HG02943 (cell line): ENCODE measurements around the gene ZNF574.
"Not testable (repeated sequence)": the region's sequence is repeated elsewhere in the genome, so short reads cannot be mapped to it uniquely, and the experiment has no call there.

Experiments
- ATAC-seq: cut with Tn5 transposase; IDR thresholded peaks from one replicate; pipeline ENCODE4 v1.9.1; 2021; ENCODE audit warnings: mild to moderate bottlenecking, low read depth, moderate library complexity; ENCODE audit not compliant: unreplicated experiment

ZNF574 gene, protein sequence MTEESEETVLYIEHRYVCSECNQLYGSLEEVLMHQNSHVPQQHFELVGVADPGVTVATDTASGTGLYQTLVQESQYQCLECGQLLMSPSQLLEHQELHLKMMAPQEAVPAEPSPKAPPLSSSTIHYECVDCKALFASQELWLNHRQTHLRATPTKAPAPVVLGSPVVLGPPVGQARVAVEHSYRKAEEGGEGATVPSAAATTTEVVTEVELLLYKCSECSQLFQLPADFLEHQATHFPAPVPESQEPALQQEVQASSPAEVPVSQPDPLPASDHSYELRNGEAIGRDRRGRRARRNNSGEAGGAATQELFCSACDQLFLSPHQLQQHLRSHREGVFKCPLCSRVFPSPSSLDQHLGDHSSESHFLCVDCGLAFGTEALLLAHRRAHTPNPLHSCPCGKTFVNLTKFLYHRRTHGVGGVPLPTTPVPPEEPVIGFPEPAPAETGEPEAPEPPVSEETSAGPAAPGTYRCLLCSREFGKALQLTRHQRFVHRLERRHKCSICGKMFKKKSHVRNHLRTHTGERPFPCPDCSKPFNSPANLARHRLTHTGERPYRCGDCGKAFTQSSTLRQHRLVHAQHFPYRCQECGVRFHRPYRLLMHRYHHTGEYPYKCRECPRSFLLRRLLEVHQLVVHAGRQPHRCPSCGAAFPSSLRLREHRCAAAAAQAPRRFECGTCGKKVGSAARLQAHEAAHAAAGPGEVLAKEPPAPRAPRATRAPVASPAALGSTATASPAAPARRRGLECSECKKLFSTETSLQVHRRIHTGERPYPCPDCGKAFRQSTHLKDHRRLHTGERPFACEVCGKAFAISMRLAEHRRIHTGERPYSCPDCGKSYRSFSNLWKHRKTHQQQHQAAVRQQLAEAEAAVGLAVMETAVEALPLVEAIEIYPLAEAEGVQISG

DNA sequence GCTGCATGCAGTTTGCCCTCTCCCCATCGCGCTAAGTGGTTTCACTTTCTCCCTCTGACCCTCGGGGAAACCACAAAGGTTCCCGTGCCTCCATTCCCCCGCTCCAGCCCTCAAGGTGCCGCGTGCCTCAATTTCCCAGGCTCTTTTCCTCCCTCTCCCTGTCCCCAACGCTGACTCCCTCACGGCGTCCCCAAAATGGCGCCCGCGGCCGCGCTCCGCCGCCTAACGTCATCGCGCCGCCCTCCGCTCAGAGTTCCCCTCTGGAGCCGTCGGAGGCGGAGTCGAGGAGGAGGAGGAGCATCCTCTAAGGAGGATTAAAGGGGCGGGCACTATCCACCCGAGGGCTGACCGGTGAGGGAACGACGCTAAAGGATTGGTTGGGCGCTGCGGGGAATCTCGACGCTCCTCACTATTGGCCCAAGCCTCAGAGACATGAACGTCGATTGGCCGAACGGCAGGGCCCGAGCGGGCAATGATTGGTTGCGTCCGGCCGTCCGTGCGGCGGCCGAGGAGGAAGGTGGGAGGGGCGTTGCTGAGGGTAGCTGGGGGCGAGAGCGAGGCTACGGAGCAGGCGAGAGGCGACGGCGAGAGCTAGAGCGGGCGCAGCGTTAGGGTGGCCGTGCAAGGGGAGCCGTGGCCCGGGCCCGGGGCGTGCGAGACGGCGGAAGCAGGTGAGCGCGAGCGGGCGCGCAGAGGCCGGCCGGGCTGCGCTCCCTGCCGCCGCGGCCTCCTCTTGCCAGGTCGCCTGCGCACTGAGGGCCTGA lies at the start of gene ZNF574:
Gene ZNF574 (plus strand): TSS at position 551 of the 764 bp plus-strand sequence. CDS start 2,441 bp downstream, outside the sequence.
- ATAC-seq: peak; percentile 94

DNA sequence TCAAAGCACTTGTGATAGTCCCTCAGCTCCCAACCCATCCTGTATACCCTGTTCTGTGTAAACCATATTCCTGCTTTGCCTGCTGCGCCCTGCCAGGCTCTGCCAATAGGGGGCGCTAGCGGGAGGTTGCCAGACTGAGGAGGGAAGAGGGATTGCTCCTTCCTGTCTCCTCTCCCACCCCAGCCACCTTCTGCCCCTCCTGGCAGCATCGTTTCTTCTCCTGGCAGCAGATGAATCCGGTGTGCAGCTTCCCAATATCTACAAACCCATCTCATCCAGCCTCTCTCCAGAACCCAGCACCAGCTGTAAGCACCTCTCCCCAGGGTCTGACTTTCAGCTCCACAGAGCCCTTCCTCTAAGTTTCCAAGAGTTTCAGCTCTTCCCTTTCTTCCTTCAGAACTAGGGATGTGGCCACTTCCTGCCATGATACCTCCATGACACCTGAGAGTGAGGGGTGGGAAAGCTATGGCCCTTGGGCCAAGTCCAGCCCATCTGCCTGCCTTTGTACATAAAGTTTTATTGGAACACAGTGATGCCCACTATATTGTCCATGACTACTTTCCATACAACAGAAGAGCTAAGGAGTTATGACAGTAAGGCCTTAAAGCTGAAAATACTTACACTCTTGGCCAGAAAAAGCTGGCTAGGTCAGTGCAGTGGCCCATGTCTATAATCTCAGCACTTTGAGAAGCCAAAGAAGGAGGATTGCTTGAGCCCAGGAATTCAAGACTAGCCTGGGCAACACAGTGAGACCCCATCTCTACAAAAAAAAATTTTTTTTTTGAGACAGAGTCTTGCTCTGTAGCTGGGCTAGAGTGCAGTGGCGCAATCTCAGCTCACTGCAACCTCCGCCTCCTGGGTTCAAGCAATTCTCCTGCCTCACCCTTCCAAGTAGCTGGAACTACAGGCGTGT lies 47.4 kb upstream of the ZNF574 start:
- ATAC-seq: no peak

DNA sequence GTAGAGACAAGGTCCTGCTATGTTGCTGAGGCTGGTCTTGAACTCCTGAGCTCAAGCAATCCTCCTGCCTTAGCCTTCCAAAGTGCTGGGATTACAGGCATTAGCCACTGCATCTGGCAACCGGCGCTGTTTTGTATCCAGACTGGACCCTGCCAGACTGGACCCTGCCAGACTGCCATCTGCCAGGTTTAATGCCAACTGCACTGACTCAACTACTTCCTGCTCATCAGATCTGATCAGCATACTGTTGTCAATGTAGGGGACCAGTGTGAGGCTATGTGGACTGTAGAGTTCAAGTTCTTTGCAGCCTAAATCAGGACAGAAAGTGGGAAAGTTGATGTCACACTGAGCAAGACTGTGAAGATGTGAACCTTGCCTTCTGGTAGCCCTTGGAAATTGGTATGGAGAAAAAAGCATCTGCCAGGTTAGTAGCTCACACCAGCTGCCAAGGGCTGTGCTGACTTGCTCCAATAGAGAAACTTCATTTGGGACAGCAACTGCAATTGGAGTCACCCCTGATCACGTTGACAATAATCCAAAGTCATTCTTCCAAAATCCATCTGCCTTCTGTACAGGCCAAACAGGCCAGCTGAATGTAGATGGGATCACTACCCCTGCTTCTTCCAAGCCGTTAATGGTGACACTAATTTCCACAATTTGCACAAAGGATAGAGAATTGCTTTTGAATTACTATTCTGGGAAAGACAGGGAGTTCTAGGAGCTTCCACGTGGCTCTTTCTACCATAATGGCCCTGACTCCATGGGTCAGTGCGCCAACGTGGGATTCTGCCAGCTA lies 45.1 kb upstream of the ZNF574 start:
- ATAC-seq: no peak

DNA sequence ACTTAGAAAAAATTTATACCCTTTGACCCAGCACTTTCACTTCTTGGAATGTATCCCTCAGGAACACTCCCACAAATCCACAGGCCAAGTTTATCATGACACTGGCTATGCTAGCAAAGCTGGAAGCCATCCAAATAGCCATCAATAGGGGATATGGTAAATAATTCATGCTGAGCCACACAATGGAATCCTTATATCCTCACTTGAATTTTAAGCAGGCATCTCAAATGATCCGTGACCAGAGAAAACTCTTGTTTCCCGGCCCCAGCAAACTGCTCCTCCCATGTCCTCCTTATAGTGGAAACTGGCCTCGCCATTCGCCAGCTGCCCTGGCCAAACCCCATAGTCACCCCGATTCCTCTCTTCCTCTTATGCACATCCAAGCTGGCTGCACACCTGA lies 43.5 kb upstream of the ZNF574 start:
- ATAC-seq: no peak

DNA sequence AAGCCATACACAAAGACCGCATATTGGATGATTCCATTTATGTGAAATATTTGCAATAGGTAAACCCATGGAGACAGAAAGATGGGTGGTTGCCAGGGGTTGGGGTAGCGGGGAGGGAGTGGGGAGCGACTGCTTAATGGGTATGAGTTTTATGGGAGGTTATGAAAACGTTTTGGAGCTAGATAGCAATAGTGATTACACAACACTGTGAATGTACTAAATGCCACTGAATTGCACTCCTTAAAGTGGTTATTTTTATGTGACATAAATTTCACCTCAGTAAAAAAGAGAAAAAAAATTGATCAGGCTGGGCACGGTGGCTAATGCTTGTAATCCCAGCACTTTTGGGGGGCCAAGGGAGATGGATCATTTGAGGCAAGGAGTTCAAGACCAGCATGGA lies 42.6 kb upstream of the ZNF574 start:
- ATAC-seq: no peak

DNA sequence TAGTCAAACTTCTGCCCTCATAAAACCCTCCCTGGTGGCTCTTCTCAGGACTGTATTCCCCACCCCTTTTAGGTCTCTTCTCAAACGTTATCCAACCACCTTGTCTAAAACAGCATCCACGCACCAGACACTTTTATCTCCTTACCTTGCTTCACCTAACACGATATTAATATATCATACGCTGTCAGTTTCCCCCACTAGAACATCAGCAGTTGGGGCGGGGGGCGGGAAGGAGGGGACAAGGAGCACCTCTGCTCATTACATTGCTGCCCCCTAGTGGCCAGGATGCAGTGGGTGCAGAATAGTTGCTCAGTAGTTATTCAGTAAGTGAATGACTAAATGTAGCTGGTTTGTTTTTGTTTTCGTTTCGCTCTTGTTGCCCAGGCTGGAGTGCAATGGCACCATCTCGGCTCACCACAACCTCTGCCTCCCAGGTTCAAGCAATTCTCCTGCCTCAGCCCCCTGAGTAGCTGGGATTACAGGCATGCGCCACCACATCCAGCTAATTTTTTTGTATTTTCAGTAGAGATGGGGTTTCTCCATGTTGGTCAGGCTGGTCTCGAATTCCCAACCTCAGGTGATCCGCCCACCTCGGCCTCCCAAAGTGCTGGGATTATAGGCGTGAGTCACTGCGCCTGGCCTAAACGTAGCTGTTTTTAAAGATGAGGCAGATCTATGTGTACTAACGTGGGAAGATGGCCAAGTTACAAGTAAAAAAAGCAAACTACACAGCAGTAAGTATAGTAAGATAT lies 41.1 kb upstream of the ZNF574 start:
- not testable (repeated sequence) for ATAC-seq

DNA sequence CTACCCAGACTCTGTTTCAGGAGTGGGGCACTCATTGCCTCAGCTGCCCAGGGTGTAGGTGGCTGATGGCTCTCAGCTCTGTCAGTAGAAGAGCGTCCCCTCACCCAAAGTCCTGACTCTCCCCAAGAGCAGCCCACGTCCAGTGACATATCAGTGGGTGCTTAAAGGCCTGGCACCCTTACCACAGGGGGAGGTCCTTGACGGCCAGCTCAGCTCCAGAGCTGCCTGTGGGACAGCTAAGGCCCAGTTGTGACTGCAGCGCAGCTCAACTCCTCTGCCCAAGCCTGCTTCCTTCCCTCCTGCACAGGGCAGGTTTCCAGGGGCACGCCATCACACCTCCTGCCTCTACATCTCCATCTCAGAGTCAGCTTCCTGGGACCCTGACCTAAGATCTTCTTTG lies 38.3 kb upstream of the ZNF574 start:
- ATAC-seq: no peak

DNA sequence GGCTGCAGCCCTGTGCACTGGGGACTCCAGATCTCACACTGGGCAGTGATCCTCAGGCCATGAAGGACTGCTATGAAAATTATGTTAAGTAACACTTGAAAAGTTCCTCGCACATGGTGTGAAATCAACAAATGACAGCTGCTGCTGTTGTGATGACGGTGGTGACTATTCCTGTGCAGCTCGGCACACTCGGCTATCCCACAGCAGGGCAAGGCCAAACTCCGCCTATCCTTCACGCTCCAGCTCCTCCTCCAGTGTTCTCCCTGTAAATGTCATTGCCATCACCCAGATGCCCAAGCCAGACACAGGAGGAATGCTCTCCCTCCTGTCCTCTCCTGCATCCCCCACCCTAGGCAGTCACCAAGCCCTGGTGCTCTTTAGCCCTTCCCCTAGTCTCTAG lies 37.3 kb upstream of the ZNF574 start:
- ATAC-seq: no peak

DNA sequence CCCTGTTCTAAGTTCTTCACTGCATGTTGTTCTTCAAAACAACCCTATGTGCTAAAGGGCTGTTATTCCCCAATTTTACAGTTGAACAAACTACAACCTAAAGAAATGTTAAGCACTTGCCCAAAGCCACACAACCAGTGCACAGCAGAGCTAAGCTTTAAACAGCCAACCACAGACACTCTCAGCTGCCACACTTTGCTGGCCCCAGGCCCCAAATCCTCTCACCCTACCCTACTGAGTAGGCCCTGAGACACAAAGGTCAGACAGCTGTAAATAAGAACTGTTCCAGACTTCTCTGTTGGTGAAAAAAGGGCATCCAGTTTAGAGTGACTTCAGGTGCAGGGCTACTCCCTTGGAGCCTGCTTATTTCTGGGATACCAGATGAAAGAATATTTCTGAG lies 35.9 kb upstream of the ZNF574 start:
- no peak for ATAC-seq

DNA sequence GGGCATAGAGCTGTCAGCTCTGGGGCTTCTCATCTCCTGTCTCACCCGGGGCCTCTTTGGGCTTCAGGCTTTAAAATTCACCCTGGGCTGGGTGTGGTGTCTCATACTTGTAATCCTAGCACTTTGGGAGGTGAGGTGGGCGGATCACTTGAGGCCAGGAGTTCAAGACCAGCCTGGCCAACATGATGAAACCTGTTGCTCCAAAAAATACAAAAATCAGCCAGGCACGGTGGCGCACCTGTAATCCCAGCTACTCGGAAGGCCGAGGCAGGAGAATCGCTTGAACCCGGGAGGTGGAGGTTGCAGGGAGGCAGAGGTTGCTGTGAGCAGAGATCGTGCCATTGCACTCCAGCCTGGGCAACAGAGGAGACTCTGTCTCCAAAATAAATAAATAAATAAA lies 35.5 kb upstream of the ZNF574 start:
- not testable (repeated sequence) for ATAC-seq

DNA sequence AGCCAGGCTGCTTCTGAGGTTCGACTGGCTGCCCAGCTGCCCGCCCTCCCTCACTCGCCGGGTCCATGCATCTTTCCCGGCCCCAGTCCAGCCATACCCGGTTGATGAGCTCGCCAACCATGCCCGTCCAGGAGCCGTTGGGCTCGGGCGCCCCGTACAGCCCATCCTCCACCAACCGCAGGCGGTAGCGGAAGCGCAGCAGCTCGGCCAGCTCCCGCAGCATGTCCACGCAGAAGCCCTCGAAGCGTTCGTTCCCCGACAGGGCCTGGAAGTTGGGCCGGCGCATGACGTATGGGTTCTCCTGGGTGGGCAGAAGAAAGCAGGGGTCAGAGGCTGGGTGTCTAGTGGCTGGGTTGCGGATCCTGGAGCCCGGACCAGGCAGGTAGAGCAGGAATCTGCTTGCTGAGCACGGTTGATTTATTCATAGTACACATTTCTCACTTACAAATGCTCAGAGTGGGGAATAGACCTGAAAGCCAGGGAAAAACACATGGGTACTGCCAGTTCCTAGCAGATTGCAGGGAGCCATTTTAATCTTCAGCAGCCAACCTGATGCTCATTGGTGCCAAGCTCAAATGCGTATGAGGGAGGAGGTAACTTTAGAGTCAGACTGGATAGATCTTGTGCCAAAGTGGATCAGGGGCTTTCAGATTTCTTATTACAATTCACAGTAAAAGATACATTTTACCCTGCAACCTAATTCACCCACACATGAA lies 33.4 kb upstream of the ZNF574 start:
- no peak for ATAC-seq

DNA sequence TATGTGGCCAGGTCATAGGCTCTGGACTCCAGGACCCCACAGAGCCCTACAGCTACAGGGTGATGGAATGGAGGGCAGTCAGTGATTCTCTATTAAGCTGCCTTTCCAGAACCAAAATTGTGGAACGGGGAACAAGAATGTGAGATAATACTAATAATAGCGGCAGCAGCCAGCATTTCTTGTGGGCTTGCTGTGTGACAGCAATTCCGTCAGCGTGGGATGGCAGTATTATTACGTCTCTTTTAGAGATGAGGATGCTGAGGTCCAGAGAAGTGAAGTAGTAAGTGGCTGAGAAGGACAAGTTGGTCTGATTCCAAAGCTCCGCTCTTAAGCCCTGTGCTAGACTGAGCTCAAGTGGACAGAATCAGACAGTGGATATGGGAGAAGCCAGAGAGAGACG lies 30.4 kb upstream of the ZNF574 start:
- no peak for ATAC-seq

DNA sequence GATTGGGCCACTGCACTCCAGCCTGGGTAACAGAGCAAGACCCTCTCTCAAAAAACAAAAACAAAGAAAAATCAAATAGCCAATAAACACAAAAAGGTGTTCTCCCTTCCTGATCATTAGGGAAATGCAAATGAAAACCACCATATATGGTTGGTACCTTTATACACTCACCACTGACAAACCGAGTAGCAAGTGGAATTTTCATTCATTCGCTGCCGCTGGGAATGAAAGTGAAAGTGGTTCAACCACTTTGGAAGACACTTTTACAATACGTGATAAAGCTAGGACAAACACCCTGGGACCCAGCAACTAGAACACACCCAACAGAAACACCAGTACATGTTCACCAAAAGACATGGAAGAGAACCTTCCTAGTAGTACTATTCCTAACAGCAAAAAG lies 27.0 kb upstream of the ZNF574 start:
- ATAC-seq: no peak

DNA sequence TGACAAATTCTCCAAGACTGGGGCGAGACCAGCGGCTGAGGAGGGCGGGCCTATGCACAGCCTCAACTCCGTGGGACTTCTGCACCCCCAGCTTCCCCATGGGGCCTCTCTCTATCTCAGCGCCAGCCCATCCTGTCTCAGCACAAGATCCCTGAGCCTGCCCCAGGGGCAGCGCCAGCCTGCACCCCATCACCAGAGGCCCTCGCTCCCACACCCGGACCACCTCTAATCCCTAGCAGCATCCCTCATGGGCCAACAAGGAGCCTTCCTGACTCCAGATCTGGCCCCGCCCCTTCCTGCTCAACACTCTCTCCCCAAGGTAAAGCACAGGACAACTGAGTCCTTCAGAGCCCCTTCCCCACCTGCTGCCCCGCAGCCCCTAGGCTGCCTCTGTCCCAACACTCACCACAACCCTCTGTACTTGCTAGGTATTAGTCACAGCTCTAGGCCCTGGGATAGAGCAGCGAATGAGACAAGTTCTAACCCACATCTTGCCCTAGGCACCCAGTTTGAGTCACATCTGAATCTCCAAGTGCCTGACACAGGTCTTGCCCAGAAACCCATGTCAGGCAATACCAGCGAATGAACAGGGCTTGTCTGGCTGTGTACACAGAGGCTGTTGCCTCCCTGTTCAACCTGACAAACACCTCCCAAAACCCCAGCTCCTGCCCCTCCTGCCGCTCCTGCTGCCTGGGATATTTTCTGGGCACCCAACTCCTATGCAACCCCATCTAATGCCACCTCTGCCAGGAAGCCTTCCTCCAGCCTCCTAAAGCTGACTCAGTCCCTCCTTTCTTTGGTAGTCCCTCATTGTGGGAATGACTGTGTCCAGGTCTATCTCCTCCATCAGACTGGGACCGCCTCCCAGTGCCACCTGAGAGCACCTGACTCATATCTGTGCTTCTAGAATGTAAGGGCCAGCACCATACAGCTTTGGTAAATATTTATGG lies 24.5 kb upstream of the ZNF574 start:
- ATAC-seq: no peak

DNA sequence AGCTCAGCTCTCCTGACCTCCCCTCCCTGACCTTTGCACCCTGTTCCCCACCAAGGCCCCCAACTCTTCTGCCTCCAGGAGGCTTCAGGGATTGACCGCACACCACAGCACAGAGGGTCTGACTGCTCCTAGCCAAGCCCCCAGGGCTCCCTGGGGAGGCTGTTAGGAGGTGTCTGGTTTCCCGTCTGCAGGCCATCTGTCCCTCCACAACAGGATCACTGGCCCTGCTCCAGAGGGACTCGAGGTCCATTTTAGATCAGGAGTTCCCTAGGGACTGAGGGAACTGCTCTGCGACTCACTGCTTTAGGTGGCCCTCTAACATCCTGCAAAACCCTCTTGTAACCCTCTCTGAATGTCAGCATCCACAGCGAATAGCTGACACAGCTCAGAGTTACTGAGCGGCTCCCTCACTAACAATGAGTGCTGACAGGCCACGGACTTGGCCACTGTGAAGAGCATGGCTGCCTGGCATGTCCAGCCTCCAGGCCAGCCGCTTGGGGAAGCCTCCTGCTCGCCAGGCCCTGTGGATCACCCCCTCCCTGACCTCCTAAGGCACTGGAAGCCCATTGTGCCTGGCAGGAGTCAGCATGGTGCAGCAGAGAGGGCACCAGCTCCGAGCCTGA lies 23.6 kb upstream of the ZNF574 start:
- ATAC-seq: no peak
